ENCODE data around the gene GPR39.

GPR39 gene

GRCh38 chr2:132604561-132604960, 188.0 kb downstream of the GPR39 start:
- H3K36me3 ChIP-seq (ENCODE audit: control insufficient read depth, insufficient read depth, low read length): no peaks in the 10 kb centered on the region
- H3K9ac ChIP-seq (ENCODE audit: low read length): no peak overlapping the region
- no peak overlapping the region for H3K27ac ChIP-seq (ENCODE audit: low read depth, low read length)
- H3K27me3 ChIP-seq (ENCODE audit: control insufficient read depth, insufficient read depth, low read length): no peaks in the 10 kb centered on the region
- no peak overlapping the region for H3K4me3 ChIP-seq (ENCODE audit: low read depth, low read length)
- H3K4me1 ChIP-seq (ENCODE audit: control insufficient read depth, insufficient read depth, low read length): peaks cover 13% of the 10 kb centered on the region
- no peaks in the 10 kb centered on the region for H3K9me3 ChIP-seq (ENCODE audit: control insufficient read depth, insufficient read depth, low read depth, low read length)

- no peak overlapping the region for H3K9ac ChIP-seq (ENCODE audit: low read length)
- no peak overlapping the region for H3K27ac ChIP-seq (ENCODE audit: low read depth, low read length)
- H3K36me3 ChIP-seq (ENCODE audit: control insufficient read depth, insufficient read depth, low read length): no peaks in the 10 kb centered on the region
- H3K9me3 ChIP-seq (ENCODE audit: control insufficient read depth, insufficient read depth, low read depth, low read length): no peaks in the 10 kb centered on the region
- no peaks in the 10 kb centered on the region for H3K27me3 ChIP-seq (ENCODE audit: control insufficient read depth, insufficient read depth, low read length)
- peaks cover 13% of the 10 kb centered on the region for H3K4me1 ChIP-seq (ENCODE audit: control insufficient read depth, insufficient read depth, low read length)
- H3K4me3 ChIP-seq (ENCODE audit: low read depth, low read length): no peak overlapping the region
These were observed 188.9 kb downstream of the GPR39 start for GRCh38 chr2:132605236-132606180.

GRCh38 chr2:132606649-132607048, 190.0 kb downstream of the GPR39 start:
- Histone ChIP-seq H3K4me3 (ENCODE audit: low read depth, low read length) (no peak overlapping the region), H3K4me1 (ENCODE audit: control insufficient read depth, insufficient read depth, low read length) (peaks cover 13% of the 10 kb centered on the region), H3K9ac (ENCODE audit: low read length) (no peak overlapping the region), H3K27ac (ENCODE audit: low read depth, low read length) (no peak overlapping the region), H3K27me3 (ENCODE audit: control insufficient read depth, insufficient read depth, low read length) (no peaks in the 10 kb centered on the region), H3K9me3 (ENCODE audit: control insufficient read depth, insufficient read depth, low read depth, low read length) (no peaks in the 10 kb centered on the region), H3K36me3 (ENCODE audit: control insufficient read depth, insufficient read depth, low read length) (no peaks in the 10 kb centered on the region)

- no peak overlapping the region for H3K27ac ChIP-seq (ENCODE audit: low read depth, low read length)
- H3K27me3 ChIP-seq (ENCODE audit: control insufficient read depth, insufficient read depth, low read length): no peaks in the 10 kb centered on the region
- no peak overlapping the region for H3K4me3 ChIP-seq (ENCODE audit: low read depth, low read length)
- H3K9ac ChIP-seq (ENCODE audit: low read length): no peak overlapping the region
- H3K36me3 ChIP-seq (ENCODE audit: control insufficient read depth, insufficient read depth, low read length): no peaks in the 10 kb centered on the region
- no peaks in the 10 kb centered on the region for H3K9me3 ChIP-seq (ENCODE audit: control insufficient read depth, insufficient read depth, low read depth, low read length)
- peaks cover 16% of the 10 kb centered on the region for H3K4me1 ChIP-seq (ENCODE audit: control insufficient read depth, insufficient read depth, low read length)
These were observed 191.0 kb downstream of the GPR39 start for GRCh38 chr2:132607426-132608090.

- no peaks in the 10 kb centered on the region for H3K9me3 ChIP-seq (ENCODE audit: control insufficient read depth, insufficient read depth, low read depth, low read length)
- H3K9ac ChIP-seq (ENCODE audit: low read length): no peak overlapping the region
- no peaks in the 10 kb centered on the region for H3K36me3 ChIP-seq (ENCODE audit: control insufficient read depth, insufficient read depth, low read length)
- no peak overlapping the region for H3K27ac ChIP-seq (ENCODE audit: low read depth, low read length)
- H3K27me3 ChIP-seq (ENCODE audit: control insufficient read depth, insufficient read depth, low read length): no peaks in the 10 kb centered on the region
- peaks cover 16% of the 10 kb centered on the region for H3K4me1 ChIP-seq (ENCODE audit: control insufficient read depth, insufficient read depth, low read length)
- H3K4me3 ChIP-seq (ENCODE audit: low read depth, low read length): no peak overlapping the region
These were observed 191.7 kb downstream of the GPR39 start for GRCh38 chr2:132608311-132608710.

- Histone ChIP-seq H3K4me1 (ENCODE audit: control insufficient read depth, insufficient read depth, low read length) (peaks cover 16% of the 10 kb centered on the region), H3K9me3 (ENCODE audit: control insufficient read depth, insufficient read depth, low read depth, low read length) (no peaks in the 10 kb centered on the region), H3K27ac (ENCODE audit: low read depth, low read length) (no peak overlapping the region), H3K27me3 (ENCODE audit: control insufficient read depth, insufficient read depth, low read length) (no peaks in the 10 kb centered on the region), H3K4me3 (ENCODE audit: low read depth, low read length) (no peak overlapping the region), H3K36me3 (ENCODE audit: control insufficient read depth, insufficient read depth, low read length) (no peaks in the 10 kb centered on the region), H3K9ac (ENCODE audit: low read length) (no peak overlapping the region)
These were observed 192.7 kb downstream of the GPR39 start for GRCh38 chr2:132609101-132609890.

GRCh38 chr2:132611719-132612118, 195.1 kb downstream of the GPR39 start:
- Histone ChIP-seq H3K9ac (ENCODE audit: low read length) (no peak overlapping the region), H3K4me1 (ENCODE audit: control insufficient read depth, insufficient read depth, low read length) (peaks cover 7% of the 10 kb centered on the region; the same call in 1 of the 2 replicates), H3K36me3 (ENCODE audit: control insufficient read depth, insufficient read depth, low read length) (no peaks in the 10 kb centered on the region), H3K27me3 (ENCODE audit: control insufficient read depth, insufficient read depth, low read length) (no peaks in the 10 kb centered on the region), H3K4me3 (ENCODE audit: low read depth, low read length) (no peak overlapping the region), H3K27ac (ENCODE audit: low read depth, low read length) (no peak overlapping the region), H3K9me3 (ENCODE audit: control insufficient read depth, insufficient read depth, low read depth, low read length) (no peaks in the 10 kb centered on the region)

- Histone ChIP-seq H3K9me3 (ENCODE audit: control insufficient read depth, insufficient read depth, low read depth, low read length) (no peaks in the 10 kb centered on the region), H3K27ac (ENCODE audit: low read depth, low read length) (no peak overlapping the region), H3K4me1 (ENCODE audit: control insufficient read depth, insufficient read depth, low read length) (peaks cover 6% of the 10 kb centered on the region; the same call in 1 of the 2 replicates), H3K27me3 (ENCODE audit: control insufficient read depth, insufficient read depth, low read length) (no peaks in the 10 kb centered on the region), H3K9ac (ENCODE audit: low read length) (no peak overlapping the region), H3K36me3 (ENCODE audit: control insufficient read depth, insufficient read depth, low read length) (no peaks in the 10 kb centered on the region), H3K4me3 (ENCODE audit: low read depth, low read length) (no peak overlapping the region)
These were observed 198.9 kb downstream of the GPR39 start for GRCh38 chr2:132615329-132616085.

- peaks cover 3% of the 10 kb centered on the region; the same call in 1 of the 2 replicates for H3K4me1 ChIP-seq (ENCODE audit: control insufficient read depth, insufficient read depth, low read length)
- no peaks in the 10 kb centered on the region for H3K27me3 ChIP-seq (ENCODE audit: control insufficient read depth, insufficient read depth, low read length)
- no peak overlapping the region for H3K27ac ChIP-seq (ENCODE audit: low read depth, low read length)
- no peaks in the 10 kb centered on the region for H3K36me3 ChIP-seq (ENCODE audit: control insufficient read depth, insufficient read depth, low read length)
- H3K9ac ChIP-seq (ENCODE audit: low read length): no peak overlapping the region
- no peaks in the 10 kb centered on the region for H3K9me3 ChIP-seq (ENCODE audit: control insufficient read depth, insufficient read depth, low read depth, low read length)
- no peak overlapping the region for H3K4me3 ChIP-seq (ENCODE audit: low read depth, low read length)
These were observed 201.4 kb downstream of the GPR39 start for GRCh38 chr2:132617989-132618388.

GRCh38 chr2:132618734-132619133, 202.1 kb downstream of the GPR39 start:
- H3K4me3 ChIP-seq (ENCODE audit: low read depth, low read length): no peak overlapping the region

More at GRCh38 chr2:132618734-132619133, 202.1 kb downstream of the GPR39 start:
- no peaks in the 10 kb centered on the region for H3K27me3 ChIP-seq (ENCODE audit: control insufficient read depth, insufficient read depth, low read length)
- H3K4me1 ChIP-seq (ENCODE audit: control insufficient read depth, insufficient read depth, low read length): peaks cover 9% of the 10 kb centered on the region
- H3K9ac ChIP-seq (ENCODE audit: low read length): no peak overlapping the region
- H3K27ac ChIP-seq (ENCODE audit: low read depth, low read length): no peak overlapping the region
- H3K36me3 ChIP-seq (ENCODE audit: control insufficient read depth, insufficient read depth, low read length): no peaks in the 10 kb centered on the region
- H3K9me3 ChIP-seq (ENCODE audit: control insufficient read depth, insufficient read depth, low read depth, low read length): no peaks in the 10 kb centered on the region
